ENCODE data around the gene SDK2.
A peak's percentile ranks its signal among the peaks of the same experiment; 100 is the strongest.
"Not testable (repeated sequence)": the region's sequence is repeated elsewhere in the genome, so short reads cannot be mapped to it uniquely, and the experiment has no call there.

SDK2 gene

GRCh38 chr17:73376152-73376551 lies 268.1 kb downstream of the SDK2 start:
- Histone ChIP-seq H3K27me3 (replicated peaks; ENCODE audit: control insufficient read depth, insufficient read depth, low read length) (peaks cover 43% of the 10 kb centered on the region), H3K4me3 (ENCODE audit: low read length) (no peak overlapping the region), H3K4me1 (ENCODE audit: control insufficient read depth, insufficient read depth, low read length) (peaks cover 12% of the 10 kb centered on the region), H3K9ac (ENCODE audit: low read length) (no peak overlapping the region), H3K9me3 (ENCODE audit: control insufficient read depth, low read length) (no peaks in the 10 kb centered on the region), H3K36me3 (ENCODE audit: control insufficient read depth, insufficient read depth, low read length, severe bottlenecking) (no peaks in the 10 kb centered on the region)
- no peak for DNase-seq (ENCODE audit: low read depth)

GRCh38 chr17:73371836-73372235 lies 272.4 kb downstream of the SDK2 start:
- H3K9me3 ChIP-seq (ENCODE audit: control insufficient read depth, low read length): no peaks in the 10 kb centered on the region
- DNase-seq (ENCODE audit: low read depth): no peak
- peaks cover 7% of the 10 kb centered on the region for H3K4me1 ChIP-seq (ENCODE audit: control insufficient read depth, insufficient read depth, low read length)
- H3K36me3 ChIP-seq (ENCODE audit: control insufficient read depth, insufficient read depth, low read length, severe bottlenecking): no peaks in the 10 kb centered on the region
- no peak overlapping the region for H3K9ac ChIP-seq (ENCODE audit: low read length)
- peaks cover 28% of the 10 kb centered on the region for H3K27me3 ChIP-seq (replicated peaks; ENCODE audit: control insufficient read depth, insufficient read depth, low read length)
- no peak overlapping the region for H3K4me3 ChIP-seq (ENCODE audit: low read length)

GRCh38 chr17:73371285-73371684 lies 273.0 kb downstream of the SDK2 start:
- DNase-seq (ENCODE audit: low read depth): peak; percentile 61
- Histone ChIP-seq H3K4me3 (ENCODE audit: low read length) (no peak overlapping the region), H3K4me1 (ENCODE audit: control insufficient read depth, insufficient read depth, low read length) (peaks cover 12% of the 10 kb centered on the region), H3K27me3 (replicated peaks; ENCODE audit: control insufficient read depth, insufficient read depth, low read length) (peaks cover 24% of the 10 kb centered on the region), H3K9ac (ENCODE audit: low read length) (no peak overlapping the region), H3K9me3 (ENCODE audit: control insufficient read depth, low read length) (no peaks in the 10 kb centered on the region), H3K36me3 (ENCODE audit: control insufficient read depth, insufficient read depth, low read length, severe bottlenecking) (no peaks in the 10 kb centered on the region)

- H3K9ac ChIP-seq (ENCODE audit: low read length); H3K36me3 ChIP-seq (ENCODE audit: control insufficient read depth, insufficient read depth, low read length, severe bottlenecking); H3K4me3 ChIP-seq (ENCODE audit: low read length); H3K9me3 ChIP-seq (ENCODE audit: control insufficient read depth, low read length): not testable (repeated sequence)
- Histone ChIP-seq H3K27me3 (replicated peaks; ENCODE audit: control insufficient read depth, insufficient read depth, low read length) (peaks cover 29% of the 10 kb centered on the region), H3K4me1 (ENCODE audit: control insufficient read depth, insufficient read depth, low read length) (peaks cover 25% of the 10 kb centered on the region)
- peak; percentile 88 for DNase-seq (ENCODE audit: low read depth)
Measured at GRCh38 chr17:73369817-73370490, 274.3 kb downstream of the SDK2 start.

- Histone ChIP-seq H3K36me3 (ENCODE audit: control insufficient read depth, insufficient read depth, low read length, severe bottlenecking) (no peaks in the 10 kb centered on the region), H3K9me3 (ENCODE audit: control insufficient read depth, low read length) (no peaks in the 10 kb centered on the region), H3K4me3 (ENCODE audit: low read length) (no peak overlapping the region), H3K9ac (ENCODE audit: low read length) (no peak overlapping the region), H3K4me1 (ENCODE audit: control insufficient read depth, insufficient read depth, low read length) (peaks cover 25% of the 10 kb centered on the region), H3K27me3 (replicated peaks; ENCODE audit: control insufficient read depth, insufficient read depth, low read length) (peaks cover 23% of the 10 kb centered on the region)
- DNase-seq (ENCODE audit: low read depth): no peak
Measured at GRCh38 chr17:73369111-73369521, 275.1 kb downstream of the SDK2 start.

GRCh38 chr17:73368085-73368631 lies 276.1 kb downstream of the SDK2 start:
- Histone ChIP-seq H3K4me3 (ENCODE audit: low read length) (no peak overlapping the region), H3K4me1 (ENCODE audit: control insufficient read depth, insufficient read depth, low read length) (peaks cover 25% of the 10 kb centered on the region), H3K9me3 (ENCODE audit: control insufficient read depth, low read length) (no peaks in the 10 kb centered on the region), H3K9ac (ENCODE audit: low read length) (no peak overlapping the region), H3K36me3 (ENCODE audit: control insufficient read depth, insufficient read depth, low read length, severe bottlenecking) (no peaks in the 10 kb centered on the region), H3K27me3 (replicated peaks; ENCODE audit: control insufficient read depth, insufficient read depth, low read length) (peaks cover 18% of the 10 kb centered on the region)
- DNase-seq (ENCODE audit: low read depth): no peak

- peak overlapping the region; percentile 33 for H3K4me3 ChIP-seq (ENCODE audit: low read length)
- H3K4me1 ChIP-seq (ENCODE audit: control insufficient read depth, insufficient read depth, low read length): peaks cover 21% of the 10 kb centered on the region
- H3K27me3 ChIP-seq (replicated peaks; ENCODE audit: control insufficient read depth, insufficient read depth, low read length): peaks cover 7% of the 10 kb centered on the region
- no peaks in the 10 kb centered on the region for H3K9me3 ChIP-seq (ENCODE audit: control insufficient read depth, low read length)
- no peak for DNase-seq (ENCODE audit: low read depth)
- no peaks in the 10 kb centered on the region for H3K36me3 ChIP-seq (ENCODE audit: control insufficient read depth, insufficient read depth, low read length, severe bottlenecking)
- H3K9ac ChIP-seq (ENCODE audit: low read length): peak overlapping the region; percentile 49
Measured at GRCh38 chr17:73365906-73366623, 278.2 kb downstream of the SDK2 start.

GRCh38 chr17:73365301-73365874 lies 278.9 kb downstream of the SDK2 start:
- no peak overlapping the region for H3K9ac ChIP-seq (ENCODE audit: low read length)
- H3K27me3 ChIP-seq (replicated peaks; ENCODE audit: control insufficient read depth, insufficient read depth, low read length): peaks cover 7% of the 10 kb centered on the region
- DNase-seq (ENCODE audit: low read depth): no peak
- no peaks in the 10 kb centered on the region for H3K36me3 ChIP-seq (ENCODE audit: control insufficient read depth, insufficient read depth, low read length, severe bottlenecking)
- H3K4me1 ChIP-seq (ENCODE audit: control insufficient read depth, insufficient read depth, low read length): peaks cover 19% of the 10 kb centered on the region
- H3K4me3 ChIP-seq (ENCODE audit: low read length): peak overlapping the region; percentile 9
- no peaks in the 10 kb centered on the region for H3K9me3 ChIP-seq (ENCODE audit: control insufficient read depth, low read length)

- H3K9ac ChIP-seq (ENCODE audit: low read length): no peak overlapping the region
- peaks cover 19% of the 10 kb centered on the region for H3K4me1 ChIP-seq (ENCODE audit: control insufficient read depth, insufficient read depth, low read length)
- H3K9me3 ChIP-seq (ENCODE audit: control insufficient read depth, low read length): no peaks in the 10 kb centered on the region
Measured at GRCh38 chr17:73364155-73364522, 280.1 kb downstream of the SDK2 start.

GRCh38 chr17:73363442-73364154 lies 280.6 kb downstream of the SDK2 start:
- Histone ChIP-seq H3K9me3 (ENCODE audit: control insufficient read depth, low read length) (no peaks in the 10 kb centered on the region), H3K27me3 (replicated peaks; ENCODE audit: control insufficient read depth, insufficient read depth, low read length) (peaks cover 11% of the 10 kb centered on the region), H3K4me1 (ENCODE audit: control insufficient read depth, insufficient read depth, low read length) (peaks cover 19% of the 10 kb centered on the region), H3K9ac (ENCODE audit: low read length) (no peak overlapping the region), H3K36me3 (ENCODE audit: control insufficient read depth, insufficient read depth, low read length, severe bottlenecking) (no peaks in the 10 kb centered on the region), H3K4me3 (ENCODE audit: low read length) (no peak overlapping the region)
- no peak for DNase-seq (ENCODE audit: low read depth)

More at GRCh38 chr17:73364155-73364522, 280.1 kb downstream of the SDK2 start:
- Histone ChIP-seq H3K36me3 (ENCODE audit: control insufficient read depth, insufficient read depth, low read length, severe bottlenecking) (no peaks in the 10 kb centered on the region), H3K27me3 (replicated peaks; ENCODE audit: control insufficient read depth, insufficient read depth, low read length) (peaks cover 7% of the 10 kb centered on the region), H3K4me3 (ENCODE audit: low read length) (no peak overlapping the region)
- no peak for DNase-seq (ENCODE audit: low read depth)

- DNase-seq (ENCODE audit: low read depth): no peak
Measured at GRCh38 chr17:73362697-73363096, 281.5 kb downstream of the SDK2 start.

More at GRCh38 chr17:73362697-73363096, 281.5 kb downstream of the SDK2 start:
- peaks cover 19% of the 10 kb centered on the region for H3K4me1 ChIP-seq (ENCODE audit: control insufficient read depth, insufficient read depth, low read length)
- no peaks in the 10 kb centered on the region for H3K9me3 ChIP-seq (ENCODE audit: control insufficient read depth, low read length)
- H3K27me3 ChIP-seq (replicated peaks; ENCODE audit: control insufficient read depth, insufficient read depth, low read length): peaks cover 19% of the 10 kb centered on the region
- no peak overlapping the region for H3K4me3 ChIP-seq (ENCODE audit: low read length)
- H3K36me3 ChIP-seq (ENCODE audit: control insufficient read depth, insufficient read depth, low read length, severe bottlenecking): no peaks in the 10 kb centered on the region
- no peak overlapping the region for H3K9ac ChIP-seq (ENCODE audit: low read length)
